NCI-H774 (cell line): Measurements from ENCODE around the gene NHERF1.

Experiments used
- DNase-seq: peaks from one replicate; lab custom pipeline; 2025; lab: John Stamatoyannopoulos, UW

Gene NHERF1

DNA sequence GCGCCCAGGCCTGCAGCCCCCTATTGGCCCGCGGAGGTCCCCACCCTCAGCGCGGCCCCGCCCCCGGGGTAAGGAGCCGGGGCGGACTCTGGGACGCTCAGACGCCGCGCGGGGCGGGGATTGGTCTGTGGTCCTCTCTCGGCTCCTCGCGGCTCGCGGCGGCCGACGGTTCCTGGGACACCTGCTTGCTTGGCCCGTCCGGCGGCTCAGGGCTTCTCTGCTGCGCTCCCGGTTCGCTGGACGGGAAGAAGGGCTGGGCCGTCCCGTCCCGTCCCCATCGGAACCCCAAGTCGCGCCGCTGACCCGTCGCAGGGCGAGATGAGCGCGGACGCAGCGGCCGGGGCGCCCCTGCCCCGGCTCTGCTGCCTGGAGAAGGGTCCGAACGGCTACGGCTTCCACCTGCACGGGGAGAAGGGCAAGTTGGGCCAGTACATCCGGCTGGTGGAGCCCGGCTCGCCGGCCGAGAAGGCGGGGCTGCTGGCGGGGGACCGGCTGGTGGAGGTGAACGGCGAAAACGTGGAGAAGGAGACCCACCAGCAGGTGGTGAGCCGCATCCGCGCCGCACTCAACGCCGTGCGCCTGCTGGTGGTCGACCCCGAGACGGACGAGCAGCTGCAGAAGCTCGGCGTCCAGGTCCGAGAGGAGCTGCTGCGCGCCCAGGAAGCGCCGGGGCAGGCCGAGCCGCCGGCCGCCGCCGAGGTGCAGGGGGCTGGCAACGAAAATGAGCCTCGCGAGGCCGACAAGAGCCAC is at the start of gene NHERF1:
NHERF1 (plus strand) TSS at position 100 of the 750 bp plus-strand sequence; CDS start at position 319, 219 bp downstream.
- DNase-seq = peak; percentile 98

DNA sequence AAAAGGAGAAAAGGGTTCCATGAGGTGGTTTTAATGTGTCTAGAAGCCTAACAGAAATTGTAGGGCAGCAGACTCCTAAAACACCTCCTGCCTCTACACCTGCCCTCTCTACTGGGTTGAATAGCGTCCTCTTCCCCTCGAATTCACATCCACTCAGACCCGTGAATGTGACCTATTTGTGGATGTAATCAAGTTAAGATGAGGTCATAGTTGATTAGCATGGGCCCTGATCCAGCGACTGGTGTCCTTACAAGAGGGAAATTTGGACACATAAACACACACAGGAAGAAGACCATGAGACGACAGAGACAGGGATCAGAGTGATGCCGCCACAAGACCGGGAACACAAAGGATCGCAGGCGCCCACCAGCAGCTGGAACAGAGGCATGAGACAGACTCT is 49.2 kb upstream of the NHERF1 start:
- DNase-seq = no peak

DNA sequence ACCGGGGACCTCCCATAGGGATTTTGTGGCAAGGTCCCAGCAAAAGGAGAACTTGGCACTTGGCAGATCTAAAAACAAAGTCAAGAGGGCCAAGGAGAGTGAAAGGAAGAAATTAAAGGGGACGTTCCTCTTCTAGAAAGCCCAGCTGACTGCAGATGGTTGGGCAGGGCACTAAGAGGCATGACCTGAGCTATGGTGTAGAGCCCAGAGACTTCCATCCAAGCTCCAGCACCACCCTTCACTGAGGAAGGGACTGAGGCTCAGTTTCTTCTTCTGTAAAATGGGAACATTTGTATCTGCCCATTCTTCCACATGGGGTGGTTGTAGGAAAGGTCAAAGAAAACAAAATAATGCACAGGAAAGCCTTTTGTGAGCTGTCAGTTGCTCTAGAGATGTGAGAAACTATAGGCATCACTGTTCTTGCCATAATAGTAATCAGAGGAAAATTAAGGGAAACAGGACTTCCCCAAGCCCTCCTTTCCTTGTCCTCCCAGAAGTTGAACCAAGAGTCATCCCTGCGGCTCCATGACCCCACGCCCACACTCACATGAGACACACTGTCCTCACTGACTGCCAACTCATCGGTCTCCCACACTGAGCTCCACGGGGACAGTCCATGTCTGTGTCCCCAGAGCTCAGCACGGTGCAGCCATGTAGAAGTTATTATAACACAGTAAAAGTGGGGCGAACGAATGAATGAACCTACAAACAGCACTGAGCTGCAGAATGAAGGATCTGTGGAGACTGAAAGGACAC is 46.1 kb upstream of the NHERF1 start:
- DNase-seq = no peak

DNA sequence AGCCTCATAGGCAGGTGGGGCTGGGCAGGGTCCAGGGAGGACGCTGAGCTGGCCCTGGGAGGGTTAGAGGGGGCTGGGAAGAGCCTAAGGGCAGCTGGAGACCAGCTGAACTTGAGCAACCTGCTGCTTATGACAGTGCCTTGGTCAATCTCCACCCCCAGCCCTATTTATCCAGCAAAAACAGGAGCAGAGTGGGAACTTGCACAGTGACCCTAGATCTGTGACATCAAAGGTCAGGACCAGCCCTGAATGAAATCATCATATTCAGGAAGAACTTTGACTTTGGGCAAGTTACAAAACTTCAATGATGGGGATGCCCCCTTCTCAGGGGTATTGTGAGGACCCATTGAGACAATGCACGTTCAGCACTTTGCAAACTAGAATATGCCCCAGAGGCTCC is 45.1 kb upstream of the NHERF1 start:
- DNase-seq = no peak

DNA sequence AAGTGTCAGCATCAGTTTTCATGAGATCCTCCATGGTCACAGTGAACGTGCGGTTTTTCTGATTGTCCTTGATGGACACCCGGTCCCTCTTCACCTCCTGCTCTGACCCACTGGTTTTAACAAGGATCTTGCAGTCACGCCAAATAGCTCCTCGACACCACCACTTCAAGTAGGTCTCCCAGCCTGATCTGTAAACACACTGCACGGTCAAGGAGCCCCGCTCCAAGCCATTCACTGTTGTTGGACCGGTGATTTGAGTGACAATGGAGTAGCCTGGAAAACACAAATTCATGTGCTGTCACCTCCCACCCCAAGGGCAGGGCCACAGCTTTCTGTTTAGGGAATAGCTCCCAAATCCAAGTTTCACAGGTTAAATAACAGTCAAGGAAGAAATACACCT is 43.9 kb upstream of the NHERF1 start:
- DNase-seq = no peak

DNA sequence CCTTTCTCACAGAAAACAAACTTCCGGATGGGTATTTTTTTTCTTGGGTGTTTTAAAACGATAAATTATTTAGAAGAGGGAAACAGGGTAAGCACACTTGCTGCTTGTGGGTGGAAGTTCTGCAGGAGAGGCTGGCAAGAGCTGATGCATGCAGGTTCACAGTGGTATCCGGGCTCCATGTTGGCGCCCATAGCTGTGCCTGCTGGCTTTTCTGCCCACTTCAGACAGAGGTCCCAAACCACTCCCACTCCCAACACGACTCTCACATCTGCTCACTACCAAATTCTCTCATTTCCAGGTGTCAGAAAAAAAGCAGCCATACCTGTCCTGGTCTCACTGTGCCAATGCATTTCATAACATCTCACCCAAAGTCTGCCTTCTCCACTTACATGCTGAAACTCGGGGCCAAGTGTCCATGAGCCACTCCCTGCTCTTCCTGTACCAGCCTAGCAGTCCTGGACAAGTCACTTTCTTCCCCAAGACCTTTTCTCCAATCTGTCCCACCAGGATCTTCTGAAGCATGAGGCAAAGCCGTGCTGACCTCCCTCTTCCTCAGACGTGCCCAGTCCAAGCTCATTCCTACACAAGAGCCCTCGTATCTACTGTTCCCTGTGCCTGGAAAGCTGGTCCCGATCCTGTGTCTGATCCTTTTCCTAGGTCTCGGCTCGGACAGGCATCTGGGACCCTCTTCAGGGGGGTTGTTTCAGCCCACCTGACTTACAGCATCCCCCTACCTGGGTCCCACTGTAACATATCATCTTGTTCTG is 37.2 kb upstream of the NHERF1 start:
- DNase-seq = no peak

DNA sequence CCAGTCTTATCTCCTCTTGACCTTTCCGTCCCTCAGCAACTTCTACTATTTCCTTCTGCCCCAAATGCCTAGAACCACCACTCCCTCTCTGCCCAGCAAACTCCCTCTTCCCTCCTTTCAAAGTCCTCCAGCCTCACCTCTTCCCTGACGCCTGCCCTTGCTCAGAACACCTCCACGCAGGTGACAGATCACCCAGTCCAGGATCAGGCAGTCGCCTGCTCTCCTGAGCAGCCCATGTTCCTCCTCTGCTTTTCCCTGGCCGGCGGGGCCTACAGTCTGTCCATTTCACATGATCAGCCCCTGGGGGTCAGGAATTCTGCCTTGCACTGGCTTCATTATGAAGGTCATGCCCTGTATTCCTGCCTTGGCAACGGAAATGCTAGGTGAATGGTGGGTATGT is 36.1 kb upstream of the NHERF1 start:
- no peak for DNase-seq

DNA sequence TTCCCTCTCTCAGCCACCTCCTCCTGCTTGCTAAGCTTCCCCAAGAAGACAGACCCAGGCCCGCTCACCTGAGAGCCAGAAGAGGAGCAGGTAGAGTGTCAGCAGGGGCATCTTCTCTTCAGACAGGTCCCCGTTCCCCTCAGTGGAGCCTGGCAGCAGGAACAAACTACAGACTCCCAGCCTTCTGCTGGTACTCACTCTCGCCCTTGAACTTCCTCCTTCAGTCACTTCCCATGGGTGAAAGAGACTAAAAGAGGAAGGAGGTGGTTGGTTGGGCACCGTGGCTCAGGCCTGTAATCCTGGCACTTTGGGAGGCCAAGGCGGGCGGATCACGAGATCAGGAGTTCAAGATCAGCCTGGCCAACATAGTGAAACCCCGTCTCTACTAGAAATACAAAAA is 35.7 kb upstream of the NHERF1 start, which contains the start of gene CD300LF:
CD300LF (minus strand) TSS at position 168 of the 400 bp plus-strand sequence; CDS start at position 111, 57 bp downstream.
- no peak for DNase-seq

DNA sequence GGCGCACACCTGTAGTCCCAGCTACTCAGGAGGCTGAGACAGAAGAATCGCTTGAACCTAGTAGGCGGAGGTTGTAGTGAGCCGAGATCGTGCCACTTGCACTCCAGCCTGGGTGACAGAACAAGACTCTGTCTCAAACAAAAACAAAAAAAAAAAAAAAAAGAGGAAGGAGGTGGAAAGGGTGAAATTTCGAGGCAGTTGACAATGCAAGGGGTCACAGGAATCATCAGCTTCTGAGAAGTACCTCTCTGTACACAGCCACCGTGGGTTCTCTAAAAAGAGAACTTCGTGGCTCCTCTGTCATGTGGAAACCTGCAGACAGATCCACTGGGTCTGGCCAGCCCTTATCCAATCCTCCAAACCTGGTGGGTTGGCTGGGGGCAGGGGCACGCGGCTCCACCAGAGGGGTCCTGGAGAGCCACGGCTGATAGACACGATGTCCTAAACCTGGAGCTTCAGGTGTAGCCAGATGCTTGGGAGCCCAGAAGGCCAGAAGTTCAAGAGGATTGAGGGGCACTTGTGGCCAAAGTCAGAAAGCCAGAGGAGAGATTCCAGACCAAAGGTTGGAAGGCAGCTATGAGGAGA is 35.2 kb upstream of the NHERF1 start:
- no peak for DNase-seq

DNA sequence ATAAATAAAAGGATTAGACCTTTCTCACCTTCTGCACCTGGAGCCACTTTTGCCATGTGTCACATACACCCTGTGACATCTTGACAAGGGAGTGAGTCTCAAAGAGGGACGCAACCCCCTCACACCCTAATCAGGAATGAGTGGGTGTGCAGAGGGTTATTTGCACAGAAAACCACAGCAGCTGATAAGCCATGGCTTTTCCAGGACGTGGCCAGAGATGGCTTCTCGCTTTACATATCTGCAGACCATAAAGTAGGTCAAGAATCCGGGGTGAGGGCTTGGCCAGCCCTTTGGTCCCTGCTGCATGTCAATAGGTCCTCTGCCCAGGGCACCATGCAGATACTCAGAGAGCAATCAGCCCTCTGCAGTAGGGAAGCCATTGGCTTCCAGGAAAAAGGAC is 33.3 kb upstream of the NHERF1 start:
- DNase-seq = no peak

DNA sequence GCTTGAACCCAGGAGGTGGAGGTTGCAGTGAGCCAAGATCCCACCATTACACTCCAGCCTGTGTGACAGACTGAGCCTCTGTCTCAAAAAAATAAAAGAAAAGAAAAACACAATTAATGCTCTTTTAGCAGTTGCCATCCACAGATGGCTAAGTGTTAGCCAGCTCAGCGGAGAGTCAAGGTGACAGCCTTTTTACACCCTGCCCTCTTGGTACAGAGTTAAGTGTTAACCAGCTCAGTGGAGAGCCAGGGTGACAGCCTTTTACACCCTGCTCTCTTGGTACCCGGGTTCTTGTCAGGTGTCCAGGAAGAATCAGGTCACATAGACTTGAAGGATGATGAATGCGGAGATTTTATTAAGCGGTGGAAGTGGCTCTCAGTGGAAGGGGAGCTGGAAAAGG is 27.9 kb upstream of the NHERF1 start:
- DNase-seq = no peak

DNA sequence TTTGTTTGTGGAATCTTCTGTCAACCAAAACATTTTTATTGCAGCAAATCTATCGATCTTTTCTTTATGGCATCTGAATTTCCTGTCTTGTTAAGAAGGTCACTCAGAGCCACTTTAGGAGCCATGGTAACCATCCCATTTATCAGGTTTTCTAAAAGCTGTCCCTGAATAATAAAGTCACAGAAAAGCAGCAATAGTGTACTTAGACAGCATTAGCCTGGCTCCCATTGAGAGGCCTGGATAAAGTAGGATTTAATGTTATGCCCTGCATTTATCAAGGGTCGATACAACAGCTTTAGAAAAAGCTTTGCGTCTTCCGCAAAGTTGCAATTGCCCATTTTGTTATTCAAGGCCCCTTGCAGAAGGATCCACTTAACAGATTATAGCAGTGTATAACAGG is 25.6 kb upstream of the NHERF1 start:
- no peak for DNase-seq

DNA sequence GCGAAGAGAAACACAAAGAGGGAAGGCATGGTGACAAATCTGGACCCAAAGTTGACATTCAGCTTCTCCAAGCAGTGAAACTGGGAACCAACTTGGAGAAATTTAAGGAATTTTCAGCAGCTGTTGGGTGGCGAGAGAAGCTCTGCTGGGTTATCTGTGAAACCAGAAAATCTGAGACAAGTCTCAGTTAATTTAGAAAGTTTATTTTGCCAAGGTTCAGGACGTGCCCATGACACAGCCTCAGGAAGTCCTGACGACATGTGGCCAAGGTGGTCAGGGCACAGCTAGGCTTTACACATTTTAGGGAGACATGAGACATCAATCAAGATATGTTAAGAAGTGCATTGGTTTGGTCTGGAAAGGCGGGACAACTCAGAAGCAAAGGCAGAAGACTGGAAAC is 24.5 kb upstream of the NHERF1 start:
- no peak for DNase-seq

DNA sequence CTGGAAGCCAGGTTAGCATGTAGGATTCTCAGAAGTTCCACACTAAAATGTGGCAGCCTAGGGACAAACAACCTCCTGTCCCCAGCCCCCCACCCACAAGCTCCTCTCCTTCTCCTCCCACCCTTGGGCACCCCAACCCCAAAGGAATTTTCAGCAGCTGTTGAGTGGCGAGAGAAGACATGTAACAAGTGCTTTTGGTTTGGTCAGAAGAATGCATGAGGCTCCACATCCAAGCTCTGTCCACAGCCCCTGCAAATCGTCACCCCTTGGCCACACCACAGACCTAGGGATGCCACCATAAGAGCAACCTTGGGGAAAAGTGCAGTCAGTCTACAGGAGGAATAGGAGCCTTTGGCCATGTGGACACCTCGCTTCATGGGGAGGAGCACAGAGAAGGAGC is 23.3 kb upstream of the NHERF1 start:
- DNase-seq = no peak

DNA sequence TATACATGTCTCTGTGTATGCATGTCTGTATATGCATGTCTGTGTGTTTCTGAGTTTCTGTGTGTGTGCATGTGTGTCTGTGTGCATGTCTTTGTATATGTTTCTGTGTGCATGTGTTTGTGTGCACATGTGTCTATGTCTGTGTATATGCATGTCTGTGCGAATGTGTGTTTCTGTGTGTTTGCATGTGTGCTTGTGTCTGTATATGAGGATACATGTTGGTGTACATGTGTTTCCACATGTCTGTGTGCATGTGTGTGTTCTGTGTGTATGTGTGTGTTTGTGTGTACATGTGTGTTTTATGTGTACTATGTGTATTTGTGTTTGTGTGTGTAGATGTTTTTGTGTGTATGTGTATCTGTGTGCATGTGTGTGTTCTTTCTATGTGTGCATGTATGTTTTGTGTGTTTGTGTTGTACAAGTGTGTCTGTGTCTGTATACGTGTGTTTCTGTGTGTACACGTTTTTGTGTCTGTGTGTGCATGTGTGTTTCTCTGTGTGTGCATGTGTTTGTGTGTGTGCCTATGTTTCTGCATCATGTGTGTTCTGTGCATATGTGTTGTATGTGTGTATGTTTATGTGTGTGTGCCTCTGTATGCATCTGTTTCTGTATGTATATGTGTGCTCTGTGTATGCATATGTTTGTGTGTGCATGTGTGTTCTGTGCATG is 20.3 kb upstream of the NHERF1 start:
- no peak for DNase-seq

DNA sequence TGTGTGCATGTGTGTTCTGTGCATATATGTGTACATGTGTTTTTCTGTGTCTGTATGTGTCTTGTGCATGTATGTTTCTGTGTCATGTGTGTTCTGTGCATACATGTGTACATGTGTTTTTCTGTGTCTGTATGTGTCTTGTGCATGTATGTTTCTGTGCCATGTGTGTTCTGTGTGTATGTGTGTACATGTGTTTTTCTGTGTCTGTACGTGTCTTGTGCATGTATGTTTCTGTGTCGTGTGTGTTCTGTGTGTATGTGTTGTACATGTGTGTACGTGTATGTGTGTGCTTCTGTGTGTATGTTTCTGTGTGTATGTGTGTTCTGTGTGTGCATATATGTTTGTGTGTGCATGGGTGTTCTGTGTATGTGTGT is 19.7 kb upstream of the NHERF1 start:
- no peak for DNase-seq

DNA sequence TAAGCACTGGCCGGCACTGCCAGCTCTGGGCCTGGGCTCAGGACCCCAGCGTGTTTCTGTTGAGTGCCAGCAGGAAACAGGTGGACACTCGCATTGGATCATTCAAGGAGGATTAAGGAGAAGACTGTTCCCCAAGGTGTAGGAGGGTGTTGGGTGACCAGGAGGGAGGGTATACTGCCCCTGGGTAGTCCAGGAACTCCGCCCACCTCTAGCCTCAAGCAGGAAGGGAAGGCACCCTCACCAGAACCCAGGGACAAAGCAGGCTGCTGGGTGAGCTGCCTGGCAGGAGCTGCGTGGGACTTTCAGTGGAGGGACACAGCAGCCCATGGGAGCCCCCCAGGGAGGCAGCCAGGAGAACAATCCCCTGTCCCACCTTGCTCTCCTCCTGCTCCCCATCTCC is 19.1 kb upstream of the NHERF1 start:
- no peak for DNase-seq

DNA sequence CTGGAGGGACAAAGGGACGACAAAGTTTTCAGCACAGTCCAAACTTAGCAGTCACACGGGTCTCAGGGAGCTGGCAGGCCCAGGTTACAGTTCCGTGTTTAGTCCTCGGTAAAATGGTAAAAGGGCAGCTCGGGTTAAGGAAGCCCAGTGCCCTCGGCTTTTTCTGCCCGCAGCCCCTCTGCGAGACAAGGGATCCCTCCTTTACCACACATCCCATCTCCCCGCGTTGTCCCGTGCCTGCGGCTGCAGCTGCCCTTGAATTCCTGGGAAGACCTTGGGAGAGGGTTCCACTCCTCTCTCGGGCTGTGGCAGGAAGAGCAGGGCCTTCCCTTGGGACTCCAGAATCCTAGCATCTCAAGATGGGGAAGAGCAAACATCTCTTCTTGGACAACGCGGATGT is 18.6 kb upstream of the NHERF1 start:
- no peak for DNase-seq

DNA sequence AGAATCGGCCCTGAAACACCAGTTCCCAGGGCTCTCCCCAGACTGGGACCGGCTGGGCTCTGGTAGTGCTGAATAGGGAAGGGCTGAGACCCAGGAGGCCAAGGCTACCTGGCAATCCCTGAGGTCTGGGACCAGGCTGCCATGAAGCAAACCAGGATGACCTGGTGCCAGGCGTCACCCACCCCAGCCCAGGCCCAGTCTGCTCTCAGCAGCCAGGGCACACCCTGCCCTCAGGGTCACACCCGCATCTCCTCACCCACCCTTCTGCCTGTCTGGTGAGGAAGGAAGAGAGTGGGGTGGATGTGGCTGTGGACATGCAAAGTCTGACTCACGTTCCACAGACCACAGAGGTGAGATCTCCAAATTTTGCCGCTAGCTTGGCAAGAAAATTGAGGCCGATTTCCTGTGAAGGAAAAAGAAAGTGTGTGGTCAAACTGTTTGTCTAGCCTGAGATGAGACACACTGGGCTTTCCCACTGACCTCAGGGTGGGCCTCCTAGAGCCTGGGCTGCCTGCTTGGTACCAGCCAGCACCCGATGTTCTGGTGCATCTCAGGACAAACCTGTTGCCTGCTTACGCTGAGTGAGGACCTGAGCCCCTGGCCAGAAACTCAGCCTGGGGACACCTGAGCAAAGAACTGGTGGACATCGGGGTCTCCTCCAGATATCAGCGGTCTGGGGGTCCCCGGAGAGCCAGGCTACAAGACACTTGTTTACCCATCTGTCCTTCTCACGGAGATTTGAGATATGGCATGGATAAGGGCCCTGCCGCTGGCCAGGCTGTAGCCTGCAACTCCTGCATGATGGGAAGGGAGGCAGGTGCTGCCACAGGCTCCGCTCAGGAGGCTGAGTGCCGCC is 17.7 kb upstream of the NHERF1 start:
- no peak for DNase-seq

DNA sequence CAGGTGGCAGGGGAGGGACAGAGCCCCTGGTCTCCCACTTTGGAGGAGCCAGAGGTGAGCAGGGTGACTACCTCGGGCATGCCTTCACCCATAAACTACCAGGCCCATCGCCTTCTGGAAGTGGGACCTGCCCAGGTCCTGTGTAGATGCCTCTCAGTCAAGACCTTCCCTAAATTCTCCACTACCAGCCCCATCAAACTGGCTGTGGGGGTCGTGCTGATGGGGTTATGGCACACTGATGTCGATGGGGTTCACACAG is 17.2 kb upstream of the NHERF1 start:
- no peak for DNase-seq
